Trophoblast cell (in vitro differentiated cells and primary cell): ENCODE measurements around the gene CD101.
"Not testable (repeated sequence)": the region's sequence is repeated elsewhere in the genome, so short reads cannot be mapped to it uniquely, and the experiment has no call there.

ENCODE experiments used
- DNase-seq, 2 donors: peaks; one replicate each; pipeline ENCODE4 v3.0.0-alpha.2; 2016
- H2AFZ ChIP-seq: 2 replicates; pipeline ENCODE4 v1.6.1; 2013; ENCODE audit warnings: low read length, moderate library complexity, mild to moderate bottlenecking; ENCODE audit not compliant: insufficient read depth, poor library complexity
- H2AK5ac ChIP-seq: 2 replicates; pipeline ENCODE4 v1.6.1; 2013; ENCODE audit warnings: mild to moderate bottlenecking, low read length
- H2BK120ac ChIP-seq: 2 replicates; pipeline ENCODE4 v1.6.1; 2013; ENCODE audit warnings: low read length, mild to moderate bottlenecking, moderate library complexity; ENCODE audit not compliant: insufficient read depth, poor library complexity
- H2BK12ac ChIP-seq: 2 replicates; pipeline ENCODE4 v1.6.1; 2013; ENCODE audit warnings: mild to moderate bottlenecking, low read length, moderate library complexity
- H2BK5ac ChIP-seq: 2 replicates; pipeline ENCODE4 v1.6.1; 2013; ENCODE audit warnings: low read length, low read depth, moderate library complexity, mild to moderate bottlenecking; ENCODE audit not compliant: poor library complexity
- H3K14ac ChIP-seq: 2 replicates; pipeline ENCODE4 v1.6.1; 2013; ENCODE audit warnings: mild to moderate bottlenecking, low read length
- H3K18ac ChIP-seq: 2 replicates; pipeline ENCODE4 v1.6.1; 2013; ENCODE audit warnings: mild to moderate bottlenecking, low read length
- H3K23ac ChIP-seq: 2 replicates; pipeline ENCODE4 v1.6.1; 2013; ENCODE audit warnings: low read length
- H3K27ac ChIP-seq: 2 replicates; pipeline ENCODE4 v1.5.1; 2013; ENCODE audit warnings: low read depth, mild to moderate bottlenecking, inconsistent platforms, low read length, moderate library complexity
- H3K27me3 ChIP-seq: 2 replicates; pipeline ENCODE4 v1.6.1; 2013; ENCODE audit warnings: inconsistent platforms, mild to moderate bottlenecking, low read length, moderate library complexity; ENCODE audit not compliant: insufficient read depth
- H3K36me3 ChIP-seq, 2 experiments: 1 replicate in 1 of 2; 2 replicates in 1 of 2; pipeline ENCODE4 v1.6.1; 2013; ENCODE audit warnings: low read length in 2 of 2, mild to moderate bottlenecking in 2 of 2, moderate library complexity in 1 of 2; ENCODE audit not compliant: insufficient read depth in 2 of 2, control insufficient read depth in 1 of 2
- H3K4ac ChIP-seq: 2 replicates; pipeline ENCODE4 v1.6.1; 2013; ENCODE audit warnings: low read depth, mild to moderate bottlenecking, low read length, moderate library complexity
- H3K4me1 ChIP-seq, 2 experiments: 1 replicate in 1 of 2; 2 replicates in 1 of 2; pipeline ENCODE4 v1.6.1; 2013; ENCODE audit warnings: low read length in 2 of 2, mild to moderate bottlenecking in 2 of 2, moderate library complexity in 1 of 2; ENCODE audit not compliant: insufficient read depth in 2 of 2, control insufficient read depth in 1 of 2
- H3K4me2 ChIP-seq: 2 replicates; pipeline ENCODE4 v1.6.1; 2013; ENCODE audit warnings: inconsistent platforms, mild to moderate bottlenecking, low read length, moderate library complexity
- H3K4me3 ChIP-seq: 2 replicates; pipeline ENCODE4 v1.5.1; 2013; ENCODE audit warnings: mild to moderate bottlenecking, low read depth, low read length, inconsistent platforms
- H3K79me1 ChIP-seq: one replicate; pipeline ENCODE4 v1.6.1; 2013; ENCODE audit warnings: low read length
- H3K79me2 ChIP-seq: 2 replicates; pipeline ENCODE4 v1.6.1; 2013; ENCODE audit warnings: low read length, mild to moderate bottlenecking; ENCODE audit not compliant: control insufficient read depth, insufficient read depth, poor library complexity
- H3K9ac ChIP-seq: 2 replicates; pipeline ENCODE4 v1.6.1; 2013; ENCODE audit warnings: mild to moderate bottlenecking, low read length
- H3K9me3 ChIP-seq: 2 replicates; pipeline ENCODE4 v1.6.1; 2013; ENCODE audit warnings: low read depth, mild to moderate bottlenecking, control low read depth, inconsistent platforms, low read length; ENCODE audit not compliant: insufficient read depth
- H4K12ac ChIP-seq: 2 replicates; pipeline ENCODE4 v1.6.1; 2013; ENCODE audit warnings: low read depth, mild to moderate bottlenecking, low read length, moderate library complexity
- H4K8ac ChIP-seq: 2 replicates; pipeline ENCODE4 v1.6.1; 2013; ENCODE audit warnings: low read depth, mild to moderate bottlenecking, low read length, moderate library complexity
- H4K91ac ChIP-seq: one replicate; pipeline ENCODE4 v1.6.1; 2013; ENCODE audit warnings: low read depth, mild to moderate bottlenecking, low read length, moderate library complexity
- WGBS: extraction: QIAGEN DNeasy Blood & Tissue Kit; methylation state at CpG from one replicate; pipeline ENCODE4 v1.1.7; 2013; ENCODE audit warnings: missing lambda C conversion rate; ENCODE audit not compliant: insufficient read length, insufficient coverage; ENCODE audit errors: extremely low coverage; 5-methylcytosine and 5-hydroxymethylcytosine counted together

The CD101 gene

GRCh38 chr1:116971965-116972673 is 29.4 kb upstream of the CD101 start:
- H2AFZ ChIP-seq, result no peak overlapping the region
- no CpG with 5 or more reads among the region's 6 CpGs for WGBS

DNA sequence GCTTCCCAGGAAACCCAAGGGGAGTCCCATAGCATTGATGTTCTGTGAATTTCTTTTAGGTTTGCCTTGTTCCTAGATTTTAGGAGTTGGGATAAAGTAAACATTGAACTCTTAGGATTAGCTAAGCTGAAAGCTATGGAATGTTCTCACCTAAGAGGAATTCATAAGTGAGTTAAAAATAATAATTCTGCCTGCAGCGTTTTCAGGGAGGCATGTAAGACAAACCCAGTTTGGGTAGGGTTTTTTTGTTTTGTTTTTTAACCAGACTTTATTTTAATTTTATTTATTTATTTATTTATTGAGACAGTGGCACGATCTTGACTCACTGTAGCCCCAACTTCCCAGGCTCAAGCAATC is 28.9 kb upstream of the CD101 start:
- peak in 1 of 2 donors; percentile 77 for DNase-seq
- no peak overlapping the region for H2BK120ac ChIP-seq
- no peak overlapping the region for H3K23ac ChIP-seq

More at GRCh38 chr1:116971965-116972673, 29.4 kb upstream of the CD101 start:
- Histone ChIP-seq H3K14ac (no peak overlapping the region), H3K27ac (no peak overlapping the region), H3K4me2 (no peak overlapping the region), H2BK5ac (no peak overlapping the region), H3K18ac (peak overlapping the region; percentile 8), H3K9ac (no peak overlapping the region), H3K4ac (no peak overlapping the region), H3K4me3 (no peak overlapping the region), H2BK120ac (no peak overlapping the region), H3K23ac (no peak overlapping the region), H3K27me3 (no peaks in the 10 kb centered on the region), H3K79me1 (no peaks in the 10 kb centered on the region), H4K8ac (no peak overlapping the region), H2AK5ac (no peak overlapping the region), H3K36me3 (peaks cover 11 to 16% of the 10 kb centered on the region in 2 experiments), H2BK12ac (no peak overlapping the region), H4K12ac (no peak overlapping the region), H4K91ac (no peak overlapping the region), H3K9me3 (peaks cover 8% of the 10 kb centered on the region), H3K79me2 (no peaks in the 10 kb centered on the region), H3K4me1 (peaks cover 0 to 2% of the 10 kb centered on the region in 2 experiments)
- DNase-seq, result no peak

GRCh38 chr1:116980309-116980708 is 21.3 kb upstream of the CD101 start:
- H3K27me3 ChIP-seq, H2AK5ac ChIP-seq, H3K4me1 ChIP-seq, H3K4me3 ChIP-seq, H3K9ac ChIP-seq, H3K18ac ChIP-seq, H2BK12ac ChIP-seq, H3K14ac ChIP-seq, H3K9me3 ChIP-seq, H3K23ac ChIP-seq, H3K27ac ChIP-seq, H4K8ac ChIP-seq, H2BK120ac ChIP-seq, H2AFZ ChIP-seq, H2BK5ac ChIP-seq, H3K4me2 ChIP-seq, DNase-seq, H3K79me1 ChIP-seq, H3K79me2 ChIP-seq, H4K12ac ChIP-seq, H4K91ac ChIP-seq, H3K4ac ChIP-seq: not testable (repeated sequence)
- WGBS, result no CpG with 5 or more reads among the region's 1 CpG
- H3K36me3 ChIP-seq, result peaks cover 11 to 13% of the 10 kb centered on the region in 2 experiments

More for the DNA sequence above, 28.9 kb upstream of the CD101 start:
- no peak overlapping the region for H3K4me3 ChIP-seq
- H3K18ac ChIP-seq, result no peak overlapping the region
- H3K79me2 ChIP-seq, result no peaks in the 10 kb centered on the region
- no peak overlapping the region for H2BK12ac ChIP-seq
- no peak overlapping the region for H3K4ac ChIP-seq
- H4K8ac ChIP-seq, result no peak overlapping the region
- WGBS, result no CpG with 5 or more reads among the region's 2 CpGs
- no peak overlapping the region for H4K91ac ChIP-seq
- no peak overlapping the region for H2AFZ ChIP-seq
- no peak overlapping the region for H3K9ac ChIP-seq
- no peak overlapping the region for H3K14ac ChIP-seq
- H3K27me3 ChIP-seq, result no peaks in the 10 kb centered on the region
- peaks cover 11 to 15% of the 10 kb centered on the region in 2 experiments for H3K36me3 ChIP-seq
- no peak overlapping the region for H2AK5ac ChIP-seq
- H4K12ac ChIP-seq, result no peak overlapping the region
- no peak overlapping the region for H3K4me2 ChIP-seq
- H3K9me3 ChIP-seq, result peaks cover 8% of the 10 kb centered on the region
- peaks cover 0 to 2% of the 10 kb centered on the region in 2 experiments for H3K4me1 ChIP-seq
- H2BK5ac ChIP-seq, result no peak overlapping the region
- no peaks in the 10 kb centered on the region for H3K79me1 ChIP-seq
- H3K27ac ChIP-seq, result no peak overlapping the region

- H3K36me3 ChIP-seq, result peaks cover 13% of the 10 kb centered on the region in 2 experiments
Measured at GRCh38 chr1:116981521-116982037, 20.0 kb upstream of the CD101 start.

More at GRCh38 chr1:116981521-116982037, 20.0 kb upstream of the CD101 start:
- Histone ChIP-seq H3K79me2 (no peaks in the 10 kb centered on the region), H3K79me1 (no peaks in the 10 kb centered on the region), H3K23ac (no peak overlapping the region), H3K4me3 (no peak overlapping the region), H4K12ac (no peak overlapping the region), H3K9me3 (no peaks in the 10 kb centered on the region), H3K14ac (no peak overlapping the region), H4K91ac (no peak overlapping the region), H2BK5ac (no peak overlapping the region), H2BK12ac (no peak overlapping the region), H3K27ac (no peak overlapping the region), H3K18ac (no peak overlapping the region), H2AFZ (no peak overlapping the region), H2BK120ac (no peak overlapping the region), H2AK5ac (no peak overlapping the region), H3K4me2 (no peak overlapping the region), H3K4ac (no peak overlapping the region), H3K27me3 (no peaks in the 10 kb centered on the region), H3K4me1 (no peaks in the 10 kb centered on the region), H4K8ac (no peak overlapping the region), H3K9ac (no peak overlapping the region)
- WGBS, result no CpG with 5 or more reads among the region's 2 CpGs
- no peak for DNase-seq
